Activated CD4-positive, alpha-beta T cell treated with anti-CD3 and anti-CD28 coated beads, Interleukin-2, amount 50 U/mL, for 24 hours (primary cell): ENCODE results near the gene D2HGDH.
"Not testable (repeated sequence)": the region's sequence is repeated elsewhere in the genome, so short reads cannot be mapped to it uniquely, and the experiment has no call there.

Source experiments
- DNase-seq, 2 donors: peaks; one replicate each; pipeline ENCODE4 v3.0.0-alpha.2; 2020; ENCODE audit warnings: low read depth in 1 of 2, low spot score in 1 of 2

The D2HGDH gene

DNA sequence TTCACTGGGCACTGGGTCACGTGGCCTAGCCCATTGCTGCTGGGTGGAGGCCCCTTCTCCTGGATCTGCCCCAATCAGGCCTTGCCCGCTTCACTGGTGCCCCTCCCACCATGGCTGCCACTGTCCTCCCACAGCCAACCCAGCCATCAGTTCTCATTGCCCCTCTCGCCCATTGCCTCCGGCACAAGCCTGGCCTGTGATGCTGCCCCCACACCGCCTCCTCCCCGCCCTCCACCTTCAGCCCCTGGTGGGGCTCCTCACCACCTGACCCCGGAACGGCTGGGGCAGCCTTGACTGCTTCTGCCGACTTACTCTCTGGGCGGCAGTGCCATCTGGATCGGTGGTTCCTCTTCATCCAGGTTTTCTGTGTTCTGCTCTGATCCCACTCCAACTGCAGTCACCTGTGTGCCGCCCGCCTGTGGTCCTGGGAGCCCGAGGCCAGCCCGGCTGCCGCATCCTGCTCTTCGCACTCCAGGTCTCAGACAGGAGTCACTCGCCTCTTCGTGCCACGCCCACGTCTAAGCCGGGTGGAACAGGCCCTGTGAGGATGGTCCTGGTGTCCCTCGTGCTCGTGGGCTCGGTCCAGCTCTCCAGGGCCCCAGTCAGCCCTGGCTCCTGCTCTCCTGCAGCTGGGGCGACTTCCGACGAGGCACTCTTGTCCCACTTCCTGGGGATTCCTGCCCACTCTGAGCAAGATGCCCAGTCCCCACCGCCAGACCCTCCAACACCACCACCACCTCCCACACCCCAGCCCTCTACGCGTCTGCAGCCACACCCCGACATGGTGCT, 14.2 kb downstream of the D2HGDH start:
- DNase-seq, result no peak

DNA sequence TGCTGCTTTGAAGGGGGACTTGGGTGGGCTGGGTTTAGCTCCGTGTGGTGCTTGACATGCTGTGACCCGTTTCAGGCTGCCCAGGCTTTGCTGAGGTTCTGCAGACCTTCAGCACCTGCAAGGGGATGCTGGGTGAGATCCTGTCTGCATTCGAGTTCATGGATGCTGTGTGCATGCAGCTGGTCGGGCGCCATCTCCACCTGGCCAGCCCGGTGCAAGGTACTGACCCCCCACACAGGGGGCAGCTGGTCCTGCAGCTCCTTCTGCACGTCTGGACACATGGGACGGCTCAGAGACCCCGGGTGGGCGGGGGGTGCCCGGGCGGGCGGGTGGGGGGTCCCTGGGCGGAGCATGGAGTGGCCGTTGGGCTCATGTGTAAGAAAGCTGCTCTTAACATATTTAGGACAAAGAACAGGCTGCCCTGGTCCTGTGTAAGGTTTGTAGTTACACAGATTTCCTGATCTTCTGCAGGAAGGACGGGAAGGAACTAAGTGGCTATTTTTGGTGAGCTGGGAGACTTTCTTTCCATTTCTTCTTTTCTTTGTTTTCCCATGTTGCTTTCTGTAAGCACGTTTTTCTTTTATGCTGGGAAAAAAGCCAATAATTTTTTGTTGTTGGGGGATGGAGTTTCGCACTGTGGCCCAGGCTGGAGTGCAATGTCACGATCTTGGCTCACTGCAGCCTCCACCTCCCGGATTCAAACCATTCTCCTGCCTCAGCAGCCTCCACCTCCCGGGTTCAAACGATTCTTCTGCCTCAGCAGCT, 15.8 kb downstream of the D2HGDH start:
- no peak for DNase-seq

DNA sequence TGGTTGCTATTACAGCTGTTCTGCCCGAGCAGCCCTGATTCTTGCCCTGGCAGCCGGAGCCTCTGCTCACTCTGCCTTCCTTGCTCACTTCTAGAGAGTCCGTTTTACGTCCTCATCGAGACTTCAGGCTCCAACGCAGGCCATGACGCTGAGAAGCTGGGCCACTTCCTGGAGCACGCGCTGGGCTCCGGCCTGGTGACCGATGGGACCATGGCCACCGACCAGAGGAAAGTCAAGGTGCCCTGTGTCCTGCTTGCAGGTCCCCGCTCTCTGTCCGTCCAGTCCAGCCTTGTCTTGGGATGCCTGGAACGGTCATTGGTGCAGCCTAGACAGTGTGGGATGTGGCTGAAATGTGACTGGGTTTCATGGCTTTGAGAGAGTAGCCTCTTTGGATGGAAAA, 16.7 kb downstream of the D2HGDH start:
- no peak for DNase-seq

DNA sequence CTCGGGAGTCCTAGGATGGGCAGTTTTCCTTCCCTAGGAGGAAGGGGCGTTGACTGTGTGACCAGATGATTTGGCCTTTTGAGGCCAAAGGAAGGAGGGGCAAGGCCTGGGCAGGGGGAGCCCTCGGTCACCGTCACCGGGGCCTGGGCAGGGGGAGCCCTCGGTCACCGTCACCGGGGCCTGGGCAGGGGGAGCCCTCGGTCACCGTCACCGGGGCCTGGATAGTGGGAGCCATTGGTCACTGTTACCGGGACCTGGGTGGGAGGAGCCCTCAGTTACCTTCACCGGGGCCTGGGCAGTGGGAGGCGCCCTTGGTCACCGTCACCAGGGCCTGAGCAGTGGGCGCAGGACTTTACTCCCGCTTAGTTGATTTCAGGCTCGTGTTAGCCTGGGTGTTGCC, 17.3 kb downstream of the D2HGDH start:
- no peak for DNase-seq

DNA sequence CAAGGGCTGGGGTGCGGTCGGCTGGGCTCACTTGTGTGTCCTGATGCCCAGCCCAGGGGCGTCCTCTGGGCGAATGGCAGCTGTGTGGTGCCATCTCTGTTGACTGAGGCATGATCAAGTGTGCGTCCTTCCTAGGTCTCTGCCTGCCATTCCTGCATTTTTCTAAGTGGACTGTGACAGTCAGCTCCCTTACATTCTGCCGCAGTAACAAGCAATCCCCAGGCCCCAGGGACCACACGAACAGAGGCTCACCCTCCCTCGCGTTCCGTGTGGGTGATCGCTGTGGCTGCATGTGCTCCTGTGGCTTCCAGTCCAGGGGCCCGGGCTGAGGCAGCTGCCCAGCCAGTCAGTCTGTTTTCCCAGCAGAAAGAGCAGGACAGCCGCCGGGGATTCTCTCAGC, 17.8 kb downstream of the D2HGDH start:
- DNase-seq, result no peak

DNA sequence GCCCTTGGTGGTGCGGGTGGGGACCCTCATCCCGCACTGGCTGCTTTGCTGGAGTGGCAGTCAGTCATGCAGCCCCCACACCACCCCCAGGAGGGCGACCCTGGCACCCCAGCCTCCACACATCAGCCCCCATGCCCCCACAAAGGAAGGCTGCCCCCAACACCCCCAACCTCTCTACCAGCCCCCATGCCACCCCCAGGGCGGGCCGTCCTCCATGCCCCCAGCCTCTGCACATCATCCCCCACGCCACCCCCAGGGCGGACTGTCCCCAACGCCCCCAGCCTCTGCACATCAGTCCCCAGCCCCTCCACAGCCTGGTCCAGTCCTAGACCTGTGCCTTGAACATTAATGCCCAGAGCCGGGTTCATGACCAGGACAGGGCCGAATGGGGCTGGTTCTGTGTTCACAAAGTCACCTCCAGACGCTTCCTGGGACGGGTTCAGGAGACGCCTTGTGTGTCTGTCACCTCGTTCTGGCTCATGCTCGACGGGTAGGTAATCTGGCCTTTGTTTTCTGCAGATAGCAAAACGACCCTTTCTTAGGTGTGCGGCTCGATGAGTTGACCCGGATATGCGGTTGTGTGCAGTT, 18.4 kb downstream of the D2HGDH start:
- DNase-seq, result no peak

DNA sequence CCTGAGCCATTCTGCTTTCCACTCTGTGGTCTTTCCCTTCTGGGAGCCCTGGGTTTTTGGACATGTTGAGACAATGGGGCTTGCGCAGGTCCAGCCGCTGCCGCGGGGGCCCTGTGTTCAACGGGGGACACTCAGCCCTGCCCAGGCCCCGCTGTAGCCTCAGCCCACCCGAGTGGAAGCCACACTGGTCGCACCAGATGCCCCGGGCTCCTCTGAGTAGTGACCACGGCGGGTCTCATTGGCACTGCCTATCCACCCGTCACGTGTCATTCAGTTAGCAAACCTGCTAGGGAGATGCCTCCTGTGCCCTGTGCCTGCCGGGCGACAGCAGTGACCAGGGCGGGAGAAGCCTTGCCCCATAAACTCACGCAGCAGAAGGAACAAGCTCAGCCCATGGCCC, 19.1 kb downstream of the D2HGDH start:
- DNase-seq, result no peak

DNA sequence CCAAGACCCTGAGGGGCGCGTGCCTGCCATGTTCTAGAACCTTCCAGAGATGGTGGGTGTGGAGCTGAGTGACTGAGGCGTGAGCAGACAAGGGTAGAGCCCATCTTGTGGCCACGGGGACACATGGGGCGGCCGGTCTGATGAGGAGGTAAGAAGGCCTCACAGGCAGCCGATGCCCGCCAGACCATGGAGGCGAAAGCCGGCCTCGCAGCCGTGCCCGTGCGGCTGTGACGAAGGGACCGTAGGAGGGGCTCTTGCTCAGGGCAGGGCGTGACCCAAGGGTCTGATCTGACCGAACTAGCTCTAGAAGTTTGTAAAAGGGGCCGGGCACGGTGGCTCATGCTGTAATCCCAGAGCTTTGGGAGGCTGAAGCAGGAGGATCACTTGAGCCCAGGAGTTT, 19.6 kb downstream of the D2HGDH start:
- DNase-seq, result no peak

DNA sequence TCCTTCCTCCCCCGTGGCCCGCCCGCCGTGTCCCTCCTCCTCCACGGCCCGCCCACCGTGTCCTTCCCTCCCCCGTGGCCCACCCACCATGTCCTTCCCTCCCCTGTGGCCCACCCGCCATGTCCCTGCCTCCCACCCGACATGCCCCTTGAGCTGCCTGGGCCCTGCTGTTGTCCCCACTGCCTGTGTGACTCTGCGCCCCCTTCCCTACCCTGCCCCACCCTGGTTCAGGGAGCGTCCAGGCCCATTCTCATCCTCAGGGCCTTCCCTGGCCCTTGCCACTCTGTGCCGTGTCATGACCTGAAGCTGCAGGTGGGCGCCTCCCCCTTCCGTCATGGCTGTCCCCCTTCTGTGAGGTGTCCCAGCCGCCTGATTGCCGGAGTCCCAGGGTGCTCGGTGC, 20.7 kb downstream of the D2HGDH start:
- no peak for DNase-seq

DNA sequence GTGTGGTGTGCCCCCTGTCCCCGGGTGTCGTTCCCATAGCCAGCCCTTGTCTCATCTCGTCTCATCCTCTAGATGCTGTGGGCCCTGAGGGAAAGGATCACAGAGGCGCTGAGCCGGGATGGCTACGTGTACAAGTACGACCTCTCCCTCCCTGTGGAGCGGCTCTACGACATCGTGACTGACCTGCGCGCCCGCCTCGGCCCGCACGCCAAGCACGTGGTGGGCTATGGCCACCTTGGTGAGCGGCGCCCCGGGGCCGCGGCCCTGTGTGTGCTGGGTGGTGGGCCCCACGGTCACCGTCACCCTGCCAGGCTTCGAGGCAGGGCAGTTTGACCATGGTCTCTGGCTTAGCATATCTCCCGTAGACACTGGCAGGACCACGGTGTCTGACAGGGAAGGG, 21.3 kb downstream of the D2HGDH start:
- DNase-seq, result no peak

DNA sequence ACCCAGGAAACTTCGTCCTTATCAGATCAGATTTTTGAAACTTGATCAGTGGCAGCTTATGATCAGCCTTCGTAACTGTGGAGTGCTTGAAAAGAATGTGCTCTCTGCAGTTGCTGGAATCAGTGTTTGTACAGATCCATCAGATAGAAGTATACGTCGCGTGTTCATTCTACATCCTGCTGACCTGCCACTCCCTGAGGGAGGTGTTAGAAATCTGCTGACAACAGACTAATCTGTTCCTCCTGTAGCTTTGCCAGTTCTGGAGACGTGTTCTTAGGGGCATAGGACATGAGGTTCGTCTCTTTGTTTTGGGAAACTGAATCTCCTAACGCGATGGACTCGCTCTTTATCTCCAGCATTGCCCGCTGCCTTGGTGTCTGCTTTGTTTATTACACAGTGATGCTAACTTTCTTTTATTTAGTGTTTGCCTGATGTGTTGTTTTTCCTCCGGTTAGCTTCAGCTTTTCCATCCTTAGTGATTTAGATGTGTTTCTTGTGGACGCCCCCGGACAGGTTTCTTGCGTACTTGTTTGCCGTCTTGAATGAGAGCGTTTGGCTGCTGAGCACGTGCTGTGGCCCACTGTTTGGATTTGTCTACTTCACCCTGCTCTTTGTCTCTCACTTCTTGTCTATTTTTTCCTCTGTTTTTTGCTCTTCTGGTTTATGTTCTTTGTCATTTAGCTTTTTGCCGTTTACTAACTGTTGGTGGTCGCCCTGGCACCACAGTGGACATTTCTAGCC, 24.8 kb downstream of the D2HGDH start:
- DNase-seq, result no peak

DNA sequence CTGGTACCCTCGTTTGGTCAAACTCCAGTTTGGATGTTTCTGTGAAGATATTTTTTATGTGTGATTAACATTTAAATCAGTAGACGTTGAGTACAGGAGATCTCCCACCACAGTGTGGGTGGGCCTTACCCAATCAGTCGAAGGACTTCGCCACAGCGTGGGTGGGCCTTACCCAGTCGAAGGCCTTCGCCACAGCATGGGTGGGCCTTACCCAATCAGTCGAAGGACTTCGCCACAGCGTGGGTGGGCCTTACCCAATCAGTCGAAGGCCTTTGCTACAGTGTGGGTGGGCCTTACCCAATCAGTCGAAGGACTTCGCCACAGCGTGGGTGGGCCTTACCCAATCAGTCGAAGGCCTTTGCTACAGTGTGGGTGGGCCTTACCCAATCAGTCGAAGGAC, 25.5 kb downstream of the D2HGDH start:
- not testable (repeated sequence) for DNase-seq

DNA sequence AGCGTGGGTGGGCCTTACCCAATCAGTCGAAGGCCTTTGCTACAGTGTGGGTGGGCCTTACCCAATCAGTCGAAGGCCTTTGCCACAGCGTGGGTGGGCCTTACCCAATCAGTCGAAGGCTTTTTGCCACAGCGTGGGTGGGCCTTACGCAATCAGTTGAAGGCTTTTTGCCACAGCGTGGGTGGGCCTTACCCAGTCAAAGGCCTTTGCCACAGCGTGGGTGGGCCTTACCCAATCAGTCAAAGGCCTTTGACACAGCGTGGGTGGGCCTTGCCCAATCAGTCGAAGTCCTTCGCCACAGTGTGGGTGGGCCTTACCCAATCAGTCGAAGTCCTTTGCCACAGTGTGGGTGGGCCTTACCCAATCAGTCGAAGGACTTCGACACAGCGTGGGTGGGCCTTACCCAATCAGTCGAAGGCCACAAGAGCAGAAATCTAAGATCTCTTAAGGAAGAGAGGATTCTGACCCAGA, 25.9 kb downstream of the D2HGDH start:
- DNase-seq, result no peak

DNA sequence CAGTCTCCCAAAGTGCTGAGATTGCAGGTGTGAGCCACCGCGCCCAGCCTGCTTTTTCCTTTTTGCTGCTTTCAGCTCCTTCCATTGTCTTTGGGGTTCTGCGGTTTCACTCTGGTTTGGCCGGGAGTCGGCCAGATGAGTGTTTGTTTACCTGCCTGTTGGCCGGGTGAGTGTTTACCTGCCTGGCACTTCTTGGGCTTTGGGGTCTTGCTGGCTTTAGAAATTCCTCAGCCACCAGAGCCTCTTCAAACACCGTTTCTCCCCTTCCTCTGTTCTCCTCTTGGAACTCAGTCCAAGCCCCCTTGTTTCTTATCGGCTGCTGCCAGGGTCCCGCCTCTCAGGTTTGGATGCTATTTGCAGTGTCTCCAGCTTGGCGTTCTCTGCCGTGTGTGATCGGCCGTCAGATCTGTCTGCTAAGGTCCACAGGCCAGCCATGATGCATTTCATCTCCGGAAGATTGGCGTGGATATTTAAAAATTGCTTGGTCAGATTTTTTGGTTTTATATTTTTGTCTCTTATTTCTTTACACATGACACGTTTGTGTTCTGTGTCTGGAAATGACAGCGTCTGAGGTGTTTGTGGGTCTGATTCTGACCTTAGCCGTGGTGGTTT, 28.0 kb downstream of the D2HGDH start:
- no peak for DNase-seq

DNA sequence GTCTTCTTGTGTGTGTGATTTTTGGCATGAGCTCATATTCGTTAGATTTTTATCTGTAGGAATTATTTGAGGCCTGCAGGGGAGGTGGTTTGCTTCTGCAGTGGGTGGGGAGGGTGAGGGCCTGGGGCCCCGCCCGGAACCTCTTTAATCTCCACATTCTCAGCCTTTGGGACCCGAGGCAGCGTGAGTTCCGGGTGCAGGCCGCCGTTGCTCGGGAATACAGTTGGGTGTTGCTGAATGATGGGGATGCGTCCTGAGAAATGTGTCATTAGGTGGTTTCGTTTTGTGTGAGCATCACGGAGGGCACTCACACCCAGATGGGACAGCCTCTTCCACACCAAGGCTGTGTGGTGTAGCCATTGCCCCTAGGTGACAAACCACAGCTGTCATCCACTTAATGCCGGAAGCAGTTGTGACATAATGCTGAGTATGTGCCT, 28.5 kb downstream of the D2HGDH start:
- DNase-seq, result no peak

DNA sequence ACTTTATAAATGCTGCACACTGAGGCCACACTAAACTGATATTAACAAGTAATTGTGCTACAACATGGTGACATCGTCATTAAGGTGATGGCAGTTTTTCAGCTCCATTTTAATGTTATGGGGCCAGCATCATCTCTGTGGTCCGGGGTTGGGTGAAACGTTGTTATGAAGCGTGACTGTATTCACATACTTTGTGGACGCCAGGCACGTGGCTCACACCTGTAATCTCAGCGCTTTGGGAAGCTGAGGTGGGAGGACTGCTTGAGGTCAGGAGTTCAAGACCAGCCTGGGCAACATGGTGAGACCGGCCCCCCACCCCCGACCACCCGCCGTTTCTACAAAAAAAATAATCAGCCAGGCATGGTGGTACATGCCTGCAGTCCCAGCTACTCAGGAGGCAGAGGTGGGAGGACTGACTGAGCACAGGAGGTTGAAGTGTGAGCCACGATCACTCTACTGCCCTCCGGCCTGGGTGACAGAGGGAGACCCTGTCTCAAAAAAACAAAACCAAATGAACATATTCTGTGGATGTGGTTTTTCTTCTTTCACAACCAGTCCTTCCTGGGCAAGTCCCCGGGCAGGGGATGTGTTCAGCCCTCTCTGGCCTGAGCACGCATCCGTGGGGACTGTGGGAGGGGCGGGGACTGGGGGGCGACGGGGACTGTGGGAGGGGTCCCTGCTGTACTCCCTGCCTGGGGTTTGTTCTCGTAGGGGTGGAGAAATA, 29.3 kb downstream of the D2HGDH start:
- no peak for DNase-seq

DNA sequence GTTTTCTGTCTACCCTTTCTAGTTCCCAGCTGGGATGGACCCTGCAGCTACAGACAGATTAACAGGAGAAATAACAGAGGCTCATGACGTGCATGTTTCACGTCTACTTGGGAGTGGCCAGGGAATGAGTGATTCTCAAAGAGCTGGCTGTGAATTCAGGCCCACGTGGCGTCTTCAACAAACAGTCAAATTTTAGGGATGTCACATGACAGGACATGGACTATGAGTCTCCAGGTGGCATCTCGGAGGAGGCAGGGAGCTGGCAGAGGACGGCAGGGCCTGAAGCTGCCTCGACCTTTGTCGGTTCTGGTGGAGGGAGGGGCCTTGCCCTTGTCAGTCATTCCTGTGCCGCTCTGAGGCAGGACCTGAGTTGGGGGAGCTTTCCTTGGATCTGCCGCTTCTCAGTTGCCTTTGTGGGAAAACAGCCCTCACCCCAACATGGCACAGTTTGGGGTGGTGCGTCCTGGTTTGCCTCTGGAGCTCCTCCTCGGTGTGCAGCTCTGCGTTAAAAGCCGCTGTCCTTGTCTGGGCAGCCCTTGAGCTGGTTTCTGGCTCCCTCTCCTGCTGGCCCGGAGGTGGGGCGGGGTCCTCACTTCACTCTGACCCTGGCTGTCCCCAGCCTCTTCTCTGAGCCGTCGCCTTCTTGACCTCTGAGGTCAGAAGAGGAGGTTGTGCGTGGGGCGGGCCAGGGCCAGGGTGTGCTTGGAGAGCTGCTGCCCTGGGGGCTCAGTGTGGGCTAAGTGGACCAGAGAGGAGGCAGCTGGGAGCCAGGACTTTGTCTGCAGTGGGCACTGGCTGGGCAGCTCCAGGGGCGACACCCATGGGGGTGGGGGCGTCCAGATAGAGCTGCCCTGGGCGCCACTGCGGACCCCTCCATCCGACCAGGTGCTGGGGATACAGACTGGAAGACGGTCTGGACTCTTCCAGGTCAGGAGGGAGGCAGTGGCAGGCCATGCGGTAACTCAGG, 30.1 kb downstream of the D2HGDH start:
- DNase-seq, result no peak

DNA sequence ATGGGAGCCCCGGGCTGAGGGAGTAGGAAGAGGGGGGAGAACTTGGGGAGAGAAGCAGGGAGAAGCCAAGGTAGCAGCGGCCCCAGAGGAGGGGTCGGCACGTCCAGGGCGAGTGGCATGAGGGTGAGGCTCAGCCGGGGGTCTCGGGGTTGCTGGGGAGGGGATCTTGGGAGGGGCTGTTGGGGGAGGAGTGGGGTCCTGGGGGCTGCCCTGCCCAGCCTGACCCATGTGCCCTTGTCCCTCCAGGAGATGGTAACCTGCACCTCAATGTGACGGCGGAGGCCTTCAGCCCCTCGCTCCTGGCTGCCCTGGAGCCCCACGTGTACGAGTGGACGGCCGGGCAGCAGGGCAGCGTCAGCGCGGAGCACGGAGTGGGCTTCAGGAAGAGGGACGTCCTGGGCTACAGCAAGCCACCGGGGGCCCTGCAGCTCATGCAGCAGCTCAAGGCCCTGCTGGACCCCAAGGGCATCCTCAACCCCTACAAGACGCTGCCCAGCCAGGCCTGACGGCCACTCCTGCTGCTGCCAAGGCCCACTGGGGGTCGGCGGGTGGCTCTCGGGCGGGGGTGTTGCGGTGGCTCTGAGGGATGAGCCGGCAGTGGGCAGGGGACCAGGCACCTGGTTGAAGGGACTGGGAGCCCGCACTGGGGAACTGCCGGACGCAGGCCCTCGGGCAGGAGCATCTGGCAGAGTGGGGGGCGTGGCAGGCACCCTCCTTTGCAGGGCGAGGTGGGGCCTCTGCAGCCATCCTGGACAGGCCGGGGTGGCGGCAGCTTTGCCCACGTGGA, 33.2 kb downstream of the D2HGDH start:
- DNase-seq, result no peak
